Spleen (tissue), 11 donors: ENCODE data around the gene B4GALNT3. TPM values are rescaled to one million over a fixed set of nuclear protein-coding genes. Genes with fewer than 3 reads are reported as not detected.

ENCODE experiments used
- DNase-seq: peaks from one replicate; pipeline ENCODE4 v3.0.0-alpha.2; 2020
- H3K27ac ChIP-seq, 8 donors: fragments of 200-600 bp; sonication (generic) in 7 of 8; 1 replicate in 4 of 8; 2 replicates in 4 of 8; pipeline versions ENCODE4 v1.5.0 to v1.8.0; 2016 to 2021; ENCODE audit warnings: inconsistent platforms in 4 of 8, mild to moderate bottlenecking in 4 of 8, moderate library complexity in 1 of 8
- H3K27me3 ChIP-seq, 7 donors: fragments of 200-600 bp; sonication (generic) in 6 of 7; replicated peaks in 1 of 7; 1 replicate in 4 of 7; 2 replicates in 3 of 7; pipeline versions ENCODE4 v1.5.0 to v1.8.0; 2016 to 2021; ENCODE audit warnings: inconsistent platforms in 3 of 7, mild to moderate bottlenecking in 1 of 7
- H3K36me3 ChIP-seq, 6 donors: fragments of 200-600 bp; sonication (generic) in 5 of 6; 1 replicate in 4 of 6; 2 replicates in 2 of 6; pipeline versions ENCODE4 v1.5.0 to v1.8.0; 2016 to 2021; ENCODE audit warnings: inconsistent platforms in 2 of 6
- H3K4me1 ChIP-seq, 6 donors: fragments of 200-600 bp; sonication (generic) in 5 of 6; 1 replicate in 3 of 6; 2 replicates in 3 of 6; pipeline versions ENCODE4 v1.5.0 to v1.8.0; 2016 to 2021; ENCODE audit warnings: inconsistent platforms in 3 of 6
- H3K4me3 ChIP-seq, 8 donors: fragments of 200-600 bp; sonication (generic) in 7 of 8; 1 replicate in 4 of 8; 2 replicates in 4 of 8; pipeline versions ENCODE4 v1.5.0 to v1.8.0; 2016 to 2021; ENCODE audit warnings: inconsistent platforms in 4 of 8, mild to moderate bottlenecking in 4 of 8, moderate library complexity in 2 of 8
- H3K9me3 ChIP-seq, 8 donors: fragments of 200-600 bp; sonication (generic) in 7 of 8; 1 replicate in 4 of 8; 2 replicates in 4 of 8; pipeline versions ENCODE4 v1.5.0 to v1.8.0; 2016 to 2021; ENCODE audit warnings: inconsistent platforms in 4 of 8
- POLR2A ChIP-seq, 3 donors: fragments of 450-650 bp; IDR thresholded peaks; one replicate each; pipeline ENCODE4 v1.5.1; 2017; ENCODE audit warnings: antibody characterized with exemption in 3 of 3, mild to moderate bottlenecking in 1 of 3
- POLR2AphosphoS5 ChIP-seq, 3 donors: sonication (generic); formaldehyde crosslinking; IDR thresholded peaks; one replicate each; pipeline ENCODE4 v1.5.1; 2017; ENCODE audit warnings: antibody characterized with exemption in 3 of 3
- WGBS, 5 donors: extraction: QIAGEN DNeasy Blood & Tissue Kit in 3 of 5; methylation state at CpG; one replicate each; pipeline versions ENCODE4 v1.1.5 to v1.1.7; 2013 to 2018; 5-methylcytosine and 5-hydroxymethylcytosine counted together
- intact Hi-C: fragments of 100-400 bp; cut with DNase I; formaldehyde crosslinking; loops from one replicate; pipeline ENCODE4 v1.15.0; 2023; ENCODE audit warnings: low total_unique reads
- polyA plus RNA-seq, 3 donors: library from polyadenylated mRNA; stranded (reverse); fragments of 200-250 nt; gene quantifications; one replicate each; pipeline ENCODE4 v1.2.1, GENCODE V29; 2013
- total RNA-seq, 7 donors: library from RNA; depleted of rRNA in 3 of 7; stranded (reverse); fragments of >200 nt in 3 of 7; fragmentation: NEBNext Ultra II Directional in 4 of 7; extraction: Animal tissue kit (Norgen Biotek cat#: 25700) in 4 of 7; gene quantifications; one replicate each; pipeline versions ENCODE4 v1.1.0 to v1.2.1, GENCODE V29; 2016 to 2021
- TF ChIP-seq, protein P1 (sequence below), 11 experiments: fragments of 200-600 bp in 7 of 11; fragments of 450-650 bp in 4 of 11; sonication (generic) in 4 of 11; IDR thresholded peaks in 8 of 11; conservative IDR thresholded peaks in 3 of 11; 1 replicate in 7 of 11; 2 replicates in 4 of 11; pipeline versions ENCODE4 v1.4.0 to v1.8.0; 2016 to 2021; ENCODE audit warnings: antibody characterized with exemption in 11 of 11, inconsistent platforms in 4 of 11, mild to moderate bottlenecking in 1 of 11
- donor health status: healthy with polysubstance abuse.
- donor health status: DM: no; HTN: no; CAD: no; lungs with moderate emphysema.
- donor health status: DM: no; HTN: no; CAD: no.
- donor health status: Bipolar disorder and iron deficiency.
- donor health status: healthy.
- donor health status: DM: no; HTN: no; CAD: no.
- donor health status: DM: yes; HTN: yes; CAD: no.

The B4GALNT3 gene
- total and polyA plus RNA-seq, 10 donors = 0.28 to 2.0 (median 1.5) TPM

DNA sequence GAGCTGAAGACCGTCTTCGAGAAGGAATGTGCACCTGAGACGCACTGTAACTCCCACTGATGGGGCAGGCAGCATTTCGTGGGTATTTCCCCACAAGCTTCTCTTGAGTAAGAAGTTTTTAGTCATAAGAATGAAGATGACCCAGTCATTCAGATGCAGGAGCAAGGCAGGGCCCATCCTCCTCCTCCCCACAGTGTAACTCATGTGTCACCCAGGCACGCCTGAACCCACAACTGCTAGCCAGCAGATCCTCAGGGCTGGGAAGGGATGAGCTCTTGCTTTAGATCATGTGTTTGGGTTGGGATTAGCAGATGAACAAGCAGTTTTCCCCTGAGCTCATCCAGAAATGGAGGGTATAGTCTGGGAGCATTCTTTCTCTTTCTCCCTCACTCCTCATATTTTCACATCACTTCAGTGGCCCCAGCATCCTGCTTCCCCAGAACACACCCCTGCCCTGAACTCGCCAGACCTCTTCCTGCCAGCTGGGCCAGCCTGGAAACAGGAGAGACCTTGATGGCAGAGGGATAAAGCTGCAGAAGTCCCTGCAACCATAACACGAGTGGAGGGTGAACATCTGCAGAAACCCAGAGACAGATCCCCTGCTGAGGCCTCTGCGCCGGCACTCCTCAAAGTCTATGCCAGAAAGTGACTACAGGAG, 73.3 kb downstream of the B4GALNT3 start:
- Histone ChIP-seq H3K9me3 (peaks cover 0 to 33% (median 17%) of the 10 kb centered on the region in 8 donors), H3K36me3 (no peaks in the 10 kb centered on the region), H3K4me1 (peaks cover 0 to 23% (median 6%) of the 10 kb centered on the region in 6 donors), H3K27ac (peak overlapping the region in 1 of 8 donors; percentile 35), H3K27me3 (no peaks in the 10 kb centered on the region), H3K4me3 (no peak overlapping the region)
- TF ChIP-seq POLR2AphosphoS5 (IDR thresholded peaks at IDR 0.05) = peak in 2 of 3 donors; percentile 64 to 79
- TF ChIP-seq, protein P1, sequence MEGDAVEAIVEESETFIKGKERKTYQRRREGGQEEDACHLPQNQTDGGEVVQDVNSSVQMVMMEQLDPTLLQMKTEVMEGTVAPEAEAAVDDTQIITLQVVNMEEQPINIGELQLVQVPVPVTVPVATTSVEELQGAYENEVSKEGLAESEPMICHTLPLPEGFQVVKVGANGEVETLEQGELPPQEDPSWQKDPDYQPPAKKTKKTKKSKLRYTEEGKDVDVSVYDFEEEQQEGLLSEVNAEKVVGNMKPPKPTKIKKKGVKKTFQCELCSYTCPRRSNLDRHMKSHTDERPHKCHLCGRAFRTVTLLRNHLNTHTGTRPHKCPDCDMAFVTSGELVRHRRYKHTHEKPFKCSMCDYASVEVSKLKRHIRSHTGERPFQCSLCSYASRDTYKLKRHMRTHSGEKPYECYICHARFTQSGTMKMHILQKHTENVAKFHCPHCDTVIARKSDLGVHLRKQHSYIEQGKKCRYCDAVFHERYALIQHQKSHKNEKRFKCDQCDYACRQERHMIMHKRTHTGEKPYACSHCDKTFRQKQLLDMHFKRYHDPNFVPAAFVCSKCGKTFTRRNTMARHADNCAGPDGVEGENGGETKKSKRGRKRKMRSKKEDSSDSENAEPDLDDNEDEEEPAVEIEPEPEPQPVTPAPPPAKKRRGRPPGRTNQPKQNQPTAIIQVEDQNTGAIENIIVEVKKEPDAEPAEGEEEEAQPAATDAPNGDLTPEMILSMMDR (IDR thresholded peaks at IDR 0.05 in 8 of 11, conservative IDR thresholded peaks at IDR 0.05 in 3 of 11) = no peak
- no peak for DNase-seq
- intact Hi-C loops = no loop called here
- WGBS, 5 donors = 72 to 86% (median 79%) methylated on average over 9 of the region's 9 CpGs

DNA sequence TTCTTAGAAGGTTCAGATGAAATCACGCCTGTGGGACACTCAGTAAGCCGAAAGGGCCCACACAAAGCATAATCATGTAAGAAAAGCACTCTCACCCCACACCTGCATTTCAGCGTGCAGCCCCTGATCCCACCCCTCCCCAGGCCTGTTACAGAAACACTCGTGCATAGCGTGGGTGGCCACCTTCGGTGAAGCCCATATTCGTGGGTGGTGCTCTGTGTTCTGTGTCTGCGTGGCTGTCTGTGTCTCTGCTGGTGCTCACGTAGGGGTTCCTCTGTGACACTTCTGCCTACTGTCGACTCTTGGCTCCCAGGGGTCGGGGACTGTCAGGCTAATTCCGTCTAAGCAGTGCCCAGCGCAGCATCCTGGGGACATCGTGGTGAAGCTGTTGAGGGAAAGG, 74.0 kb downstream of the B4GALNT3 start:
- Histone ChIP-seq H3K27ac (no peak overlapping the region), H3K27me3 (no peaks in the 10 kb centered on the region), H3K4me1 (peaks cover 5 to 30% (median 12%) of the 10 kb centered on the region in 6 donors), H3K36me3 (no peaks in the 10 kb centered on the region), H3K9me3 (peaks cover 0 to 33% (median 17%) of the 10 kb centered on the region in 8 donors), H3K4me3 (no peak overlapping the region)
- 86 to 96% (median 90%) methylated on average over 14 of the region's 14 CpGs for WGBS, 5 donors
- TF ChIP-seq POLR2A (IDR thresholded peaks at IDR 0.05) (no peak), POLR2AphosphoS5 (IDR thresholded peaks at IDR 0.05) (no peak)
- TF ChIP-seq, protein P1 (IDR thresholded peaks at IDR 0.05 in 8 of 11, conservative IDR thresholded peaks at IDR 0.05 in 3 of 11) = no peak
- no peak for DNase-seq
- intact Hi-C loops = no loop called here

DNA sequence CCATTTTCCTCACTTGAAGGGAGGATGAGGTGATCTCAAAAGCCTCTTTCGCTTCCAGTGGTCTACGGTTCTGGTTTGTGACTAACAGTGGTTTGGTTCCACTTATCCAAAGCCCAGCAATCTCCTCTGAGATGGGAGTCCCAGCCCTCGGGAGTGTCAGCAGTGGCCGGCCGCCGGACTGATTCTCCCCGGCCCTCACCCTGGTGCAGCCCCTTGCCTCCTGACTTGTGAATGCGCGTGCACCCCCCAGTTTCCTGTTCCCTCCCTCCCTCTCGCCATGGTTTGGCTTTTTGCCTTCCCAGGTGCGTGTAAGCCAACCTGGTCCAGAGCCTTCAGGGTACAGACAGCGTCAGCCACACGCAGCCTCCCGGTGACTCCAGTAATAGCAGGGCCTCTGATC, 74.5 kb downstream of the B4GALNT3 start:
- peaks cover 9 to 35% (median 17%) of the 10 kb centered on the region in 6 donors for H3K4me1 ChIP-seq
- H3K9me3 ChIP-seq = peaks cover 0 to 32% (median 16%) of the 10 kb centered on the region in 8 donors
- DNase-seq = no peak
- WGBS, 5 donors = 78 to 85% (median 82%) methylated on average over 14 of the region's 14 CpGs
- H3K27me3 ChIP-seq = no peaks in the 10 kb centered on the region
- intact Hi-C loops = no loop called here
- no peak overlapping the region for H3K4me3 ChIP-seq
- H3K27ac ChIP-seq = no peak overlapping the region
- TF ChIP-seq POLR2AphosphoS5 (IDR thresholded peaks at IDR 0.05) (no peak), POLR2A (IDR thresholded peaks at IDR 0.05) (no peak)
- TF ChIP-seq, protein P1 (IDR thresholded peaks at IDR 0.05 in 8 of 11, conservative IDR thresholded peaks at IDR 0.05 in 3 of 11) = no peak
- no peaks in the 10 kb centered on the region for H3K36me3 ChIP-seq

DNA sequence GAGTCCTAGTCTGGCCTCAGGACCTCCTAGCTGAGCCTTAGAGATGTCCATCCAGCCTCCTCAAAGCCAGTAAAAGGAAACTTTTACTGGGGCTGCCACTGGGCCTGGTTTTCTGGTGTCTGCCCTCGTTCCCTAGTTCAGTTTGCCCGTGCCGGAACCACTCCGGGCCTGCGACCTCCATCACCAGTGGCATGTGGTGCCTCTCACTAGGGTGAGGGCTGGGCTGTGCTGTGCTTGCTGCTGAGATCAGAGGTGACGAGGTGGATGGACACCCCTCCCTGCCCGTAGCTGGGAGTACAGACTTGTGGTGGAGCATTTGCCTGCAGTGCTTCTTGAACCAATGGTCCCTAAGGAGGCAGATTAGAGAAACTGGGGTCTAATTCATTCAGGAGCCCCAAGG, 75.7 kb downstream of the B4GALNT3 start:
- TF ChIP-seq, protein P1 (IDR thresholded peaks at IDR 0.05 in 8 of 11, conservative IDR thresholded peaks at IDR 0.05 in 3 of 11) = no peak
- TF ChIP-seq POLR2A (IDR thresholded peaks at IDR 0.05) (no peak), POLR2AphosphoS5 (IDR thresholded peaks at IDR 0.05) (no peak)
- no peak for DNase-seq
- H3K4me3 ChIP-seq = no peak overlapping the region
- no peak overlapping the region for H3K27ac ChIP-seq
- intact Hi-C loops = no loop called here
- H3K4me1 ChIP-seq = peaks cover 9 to 44% (median 22%) of the 10 kb centered on the region in 6 donors
- WGBS, 5 donors = 75 to 94% (median 92%) methylated on average over 7 of the region's 7 CpGs
- H3K9me3 ChIP-seq = peaks cover 0 to 23% (median 15%) of the 10 kb centered on the region in 8 donors
- no peaks in the 10 kb centered on the region for H3K36me3 ChIP-seq
- no peaks in the 10 kb centered on the region for H3K27me3 ChIP-seq
